Right renal cortex interstitium (tissue), 3 donors: ENCODE data around the gene INPP5D. TPM values are rescaled to one million over a fixed set of nuclear protein-coding genes. Genes with fewer than 3 reads are reported as not detected.
"Not testable (repeated sequence)": the region's sequence is repeated elsewhere in the genome, so short reads cannot be mapped to it uniquely, and the experiment has no call there.

Source experiments
- DNase-seq, 3 donors: peaks; one replicate each; pipeline ENCODE4 v3.0.0-alpha.2; 2013; ENCODE audit warnings: low read depth in 3 of 3, low spot score in 2 of 3
- polyA plus RNA-seq, 3 donors: library from polyadenylated mRNA; unstranded; fragments of 120-200 nt; gene quantifications; one replicate each; pipeline ENCODE4 v1.2.1, GENCODE V29; 2013; ENCODE audit not compliant: insufficient read length in 3 of 3

INPP5D gene
- polyA plus RNA-seq, 3 donors: 6.2 to 6.7 (median 6.5) TPM

DNA sequence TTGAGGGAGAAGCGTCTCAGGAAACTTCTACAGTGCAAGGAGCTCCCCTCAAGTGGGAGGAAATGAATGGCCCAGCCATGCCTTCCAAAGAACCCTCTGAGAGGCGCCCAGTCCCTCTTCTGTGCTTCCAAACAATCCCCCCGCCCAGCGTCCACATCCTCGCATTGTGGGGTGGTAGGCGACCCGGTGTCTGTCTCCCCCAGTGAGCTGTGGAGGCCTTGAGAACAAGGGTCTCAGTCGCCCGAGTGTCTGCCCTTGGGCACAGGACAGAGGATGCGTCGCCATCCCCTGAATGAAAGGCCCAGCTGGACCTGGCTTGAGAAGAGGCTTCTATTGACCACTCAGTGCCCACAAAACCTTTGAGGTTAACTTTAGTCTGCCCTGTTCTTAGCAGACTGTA lies 29.7 kb downstream of the INPP5D start:
- DNase-seq: no peak

DNA sequence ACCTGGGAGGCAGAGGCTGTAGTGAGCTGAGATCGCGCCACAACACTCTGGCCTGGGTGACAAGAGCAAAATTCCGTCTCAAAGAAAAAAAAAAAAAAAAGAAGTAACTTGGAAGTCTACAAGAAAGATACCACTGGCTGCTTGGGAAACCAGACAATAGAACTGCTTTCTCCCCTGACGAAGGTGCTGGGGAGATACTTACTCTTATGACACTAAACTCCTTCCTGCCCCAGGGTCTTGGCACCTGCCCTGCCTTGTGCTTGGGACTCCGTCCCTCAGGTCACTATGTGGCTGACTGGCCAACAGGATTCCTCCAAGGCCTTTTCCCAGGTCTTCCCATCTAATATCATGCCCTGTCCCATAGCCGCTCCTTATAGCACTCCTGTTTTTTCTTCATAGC lies 30.7 kb downstream of the INPP5D start:
- no peak for DNase-seq

DNA sequence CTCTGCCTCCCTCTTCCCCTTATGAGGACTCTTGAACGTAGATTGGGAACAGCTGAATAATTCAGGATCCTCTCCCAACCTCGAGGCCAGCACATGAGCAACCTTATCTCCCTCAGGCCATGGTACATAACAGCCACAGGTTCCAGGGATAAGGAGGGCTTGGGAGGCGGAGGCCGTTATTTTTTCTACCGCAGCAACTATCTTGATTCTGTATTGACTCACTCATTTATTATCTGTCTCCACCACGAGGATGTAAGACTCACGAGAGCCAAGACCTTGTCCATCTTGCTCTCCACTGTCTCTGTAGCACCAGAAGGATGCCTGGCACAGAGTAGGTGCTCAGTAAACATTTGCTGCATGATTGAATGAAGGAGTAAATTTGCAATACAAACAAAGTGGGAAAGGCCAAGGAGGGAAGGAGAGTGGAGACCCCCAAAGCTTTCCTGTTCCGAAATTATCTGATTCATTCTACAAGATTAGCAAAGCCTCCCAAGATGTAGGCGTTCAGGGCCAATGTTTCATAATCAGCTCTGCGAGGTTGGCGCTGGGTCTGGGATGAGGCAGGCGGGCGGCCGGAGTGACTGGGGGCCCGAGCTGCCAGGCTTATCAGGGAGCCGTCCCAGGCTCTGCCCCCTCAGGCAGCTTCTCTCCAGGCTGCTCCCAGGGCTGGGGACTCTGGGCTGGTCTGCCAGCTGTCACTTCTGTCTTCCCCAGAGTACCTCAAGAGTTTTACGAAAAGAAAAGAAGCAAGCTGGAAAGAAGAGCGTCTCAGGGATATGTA lies 31.6 kb downstream of the INPP5D start:
- no peak for DNase-seq

DNA sequence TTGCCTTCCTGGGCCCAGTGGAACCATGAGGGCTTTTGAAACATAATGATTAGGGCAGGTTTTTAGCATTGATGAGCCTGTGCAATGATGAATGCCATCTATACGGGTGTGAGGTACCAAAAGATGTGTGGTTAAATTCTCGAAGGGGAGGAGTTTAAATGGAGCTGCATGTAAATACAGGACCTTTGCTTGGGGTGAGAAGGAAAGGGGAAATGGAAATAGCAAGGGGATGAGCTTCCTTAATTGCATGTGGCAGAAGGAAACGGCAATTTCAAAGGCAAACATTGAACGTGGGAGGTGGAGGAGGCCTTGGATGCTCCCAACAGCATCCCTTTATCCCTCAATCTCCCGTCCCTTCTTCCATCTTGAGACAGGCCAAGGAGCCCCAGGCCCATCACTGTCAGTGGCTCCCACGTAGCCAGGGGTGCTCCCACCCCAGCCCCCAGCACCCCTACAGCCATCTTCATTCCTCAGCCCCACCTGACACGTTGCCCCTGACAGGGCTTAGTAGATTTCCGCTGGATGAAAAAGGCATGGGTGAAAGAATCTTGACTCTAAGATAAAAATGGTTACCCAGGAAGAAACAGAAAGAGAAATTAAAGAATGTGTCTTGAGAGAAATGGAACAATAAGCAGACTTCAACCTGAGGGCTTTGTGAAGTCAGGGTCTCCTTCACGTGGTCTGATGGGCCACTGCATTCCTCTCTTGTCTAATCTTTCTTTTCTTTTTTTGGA lies 32.5 kb downstream of the INPP5D start:
- no peak for DNase-seq

DNA sequence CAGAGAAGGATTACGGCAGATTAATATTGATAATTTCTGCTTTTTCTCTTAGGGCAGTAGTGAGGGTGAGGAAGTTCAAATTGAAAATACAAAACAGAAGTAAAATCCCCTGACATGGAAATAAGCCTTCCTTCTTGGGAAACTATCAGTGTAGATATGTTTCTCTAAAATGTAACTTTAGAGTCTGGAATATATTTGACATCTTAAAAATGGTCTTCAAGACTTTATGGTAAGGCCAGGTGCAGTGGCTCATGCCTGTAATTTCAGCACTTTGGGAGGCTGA lies 33.0 kb downstream of the INPP5D start:
- DNase-seq: no peak

DNA sequence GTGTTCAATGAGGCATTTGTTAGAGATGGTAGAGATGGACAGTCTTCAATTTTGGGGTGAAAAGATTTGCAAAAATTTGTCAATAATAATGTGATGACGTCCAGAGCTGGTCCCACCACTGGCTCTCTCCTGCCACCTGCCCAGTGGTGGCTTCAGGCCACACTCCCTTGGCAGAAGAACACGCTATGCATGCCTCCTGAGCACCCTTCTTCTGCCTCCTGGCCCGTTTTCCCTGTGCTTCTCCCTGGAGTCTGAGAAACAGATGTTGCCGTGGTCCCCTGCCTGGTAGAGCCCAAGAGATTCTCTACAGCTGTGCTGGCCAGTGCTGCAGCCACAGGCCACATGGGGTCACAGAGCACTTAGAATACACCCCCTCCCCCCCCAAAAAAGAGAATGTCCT lies 33.6 kb downstream of the INPP5D start:
- no peak for DNase-seq

DNA sequence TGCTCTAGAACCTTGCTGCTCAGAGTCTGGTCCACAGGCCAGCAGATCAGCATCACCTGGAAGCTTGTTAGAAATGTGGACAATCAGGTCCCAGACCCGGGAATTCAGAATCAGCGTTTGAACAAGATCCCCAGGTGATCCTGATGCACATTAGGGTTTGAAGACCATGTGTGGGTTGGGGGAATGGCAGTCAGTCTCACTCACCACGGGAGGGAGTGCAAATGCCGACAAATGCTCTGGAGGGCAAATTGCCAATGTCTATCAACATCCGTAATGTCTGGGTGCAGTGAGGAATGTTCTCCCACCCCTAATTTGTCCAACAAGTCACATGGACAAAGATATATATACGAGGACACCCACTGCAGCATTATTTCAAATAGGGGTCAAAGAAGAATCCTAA lies 34.5 kb downstream of the INPP5D start:
- DNase-seq: no peak

DNA sequence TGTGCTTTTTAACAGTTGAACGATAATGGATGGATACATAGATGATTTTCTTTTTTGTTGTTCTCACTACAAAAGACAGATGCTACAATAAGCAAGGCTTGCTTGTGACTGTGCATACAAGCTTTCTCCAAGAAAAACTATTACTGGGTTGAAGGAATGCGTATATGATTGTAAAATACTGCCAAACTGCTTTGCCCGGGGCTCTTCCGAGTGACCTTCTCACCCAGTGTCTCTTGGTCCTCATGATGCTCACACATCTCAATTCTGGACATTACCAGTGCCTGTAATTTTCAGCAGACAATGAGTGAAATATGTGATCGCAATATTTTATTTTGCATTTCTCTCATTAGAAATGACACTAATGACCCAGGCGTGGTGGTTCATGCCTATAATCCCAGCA lies 35.9 kb downstream of the INPP5D start:
- no peak for DNase-seq

DNA sequence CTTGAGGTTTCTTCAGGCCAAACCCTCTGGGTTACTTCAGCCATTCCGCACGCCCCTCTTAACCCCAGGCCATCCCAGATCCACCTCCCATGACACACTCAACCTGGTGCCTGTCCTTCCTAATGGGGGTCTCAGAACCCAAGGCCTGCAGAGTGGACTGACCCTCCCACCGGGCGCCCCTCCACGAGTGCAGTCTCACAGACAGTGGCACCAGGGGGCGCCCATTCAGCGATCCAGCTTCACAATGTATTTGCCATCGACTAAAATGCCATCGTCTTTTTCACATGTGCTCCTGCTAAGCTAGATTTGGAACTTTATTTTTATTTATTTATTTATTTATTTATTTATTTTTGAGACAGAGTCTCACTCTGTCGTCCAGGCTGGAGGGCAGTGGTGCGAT lies 38.5 kb downstream of the INPP5D start:
- no peak for DNase-seq

DNA sequence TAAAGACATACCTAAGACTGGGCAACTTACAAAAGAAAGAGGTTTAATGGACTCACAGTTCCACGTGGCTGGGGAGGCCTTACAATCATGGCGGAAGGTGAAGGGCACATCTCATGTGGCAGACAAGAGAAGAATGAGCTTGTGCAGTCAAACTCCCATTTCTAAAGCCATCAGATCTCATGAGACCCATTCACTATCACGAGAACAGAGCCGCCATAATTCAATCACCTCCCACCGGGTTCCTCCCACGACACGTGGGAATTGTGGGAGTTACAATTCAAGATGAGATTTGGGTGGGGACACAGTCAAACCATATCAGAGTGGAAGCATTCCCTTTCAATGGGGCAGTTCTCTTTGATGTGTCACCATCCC lies 39.7 kb downstream of the INPP5D start:
- DNase-seq: not testable (repeated sequence)

DNA sequence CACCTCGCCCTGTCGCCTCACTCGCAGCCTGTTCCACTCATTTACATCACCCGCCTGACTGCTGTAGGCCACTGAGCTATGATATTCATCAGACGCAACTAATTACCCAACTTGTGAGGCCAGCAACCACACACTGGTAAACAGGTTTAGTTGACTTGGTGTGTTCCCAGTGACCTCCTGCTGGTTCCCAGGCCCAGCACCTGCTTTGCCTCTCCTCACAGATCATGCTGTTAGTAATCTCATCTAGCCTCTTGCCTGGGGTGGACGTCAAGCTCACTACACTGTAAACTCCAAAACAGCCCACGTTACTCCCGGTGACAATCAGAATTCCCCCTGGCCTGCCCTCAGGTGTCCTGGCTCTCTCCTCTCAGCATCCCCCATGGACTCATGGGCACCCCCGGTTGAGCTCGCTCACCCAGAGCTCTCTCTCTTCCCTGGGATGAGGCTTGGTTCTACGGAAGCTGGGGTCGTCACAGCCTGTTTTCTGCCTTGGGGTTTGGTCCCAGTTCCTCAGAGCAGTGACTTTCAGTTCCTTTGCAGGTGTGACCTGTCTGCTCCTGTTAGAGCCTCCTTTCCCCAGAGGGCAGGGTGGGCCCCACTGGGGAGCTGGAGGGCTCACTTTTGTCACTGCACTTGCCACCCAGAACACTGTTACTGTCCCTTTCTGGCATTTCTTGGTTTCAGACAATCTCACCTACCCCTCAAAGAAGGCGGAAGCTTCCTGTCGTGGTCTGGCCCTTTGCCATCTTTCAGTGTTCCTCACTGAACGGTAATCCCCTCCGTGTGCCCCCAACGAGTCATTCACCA lies 40.3 kb downstream of the INPP5D start:
- DNase-seq: no peak

DNA sequence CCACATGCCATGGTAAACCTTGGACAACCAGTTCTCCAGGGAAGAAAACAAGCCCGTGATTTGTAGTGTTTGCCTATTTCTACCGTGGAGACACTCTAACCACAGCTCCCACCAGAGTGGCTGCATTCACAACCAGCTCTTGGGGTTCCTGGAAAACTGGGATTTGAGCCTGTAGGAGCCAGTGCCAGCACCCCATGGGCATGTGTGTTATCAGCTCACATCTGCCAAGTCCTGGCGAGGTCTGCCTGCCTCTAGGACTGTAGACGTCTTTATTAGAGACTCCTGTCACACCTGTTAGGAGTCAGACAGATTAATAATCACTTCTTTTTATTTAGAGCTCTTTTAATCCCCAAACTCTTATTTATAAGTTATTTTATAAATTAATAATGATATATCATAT lies 41.0 kb downstream of the INPP5D start:
- DNase-seq: no peak

DNA sequence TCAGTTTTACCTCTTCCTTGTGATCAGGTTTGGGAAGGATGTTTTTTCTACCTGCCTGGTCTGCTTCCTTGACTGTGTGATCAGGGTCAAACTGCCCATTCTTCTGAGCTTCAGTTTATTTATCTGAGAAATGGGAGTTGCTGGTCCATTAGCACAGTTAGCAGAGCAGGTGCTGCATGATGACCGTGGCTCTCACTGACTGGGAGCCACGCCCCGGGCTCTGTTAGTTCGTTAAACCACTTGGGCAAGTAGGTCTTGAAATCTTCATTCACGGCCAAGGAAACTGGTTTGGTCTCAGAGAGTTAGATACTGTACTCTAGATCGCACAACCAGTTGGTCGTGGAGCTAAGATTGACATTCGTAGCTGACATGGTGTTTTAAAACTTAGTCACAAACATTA lies 41.7 kb downstream of the INPP5D start:
- no peak for DNase-seq

DNA sequence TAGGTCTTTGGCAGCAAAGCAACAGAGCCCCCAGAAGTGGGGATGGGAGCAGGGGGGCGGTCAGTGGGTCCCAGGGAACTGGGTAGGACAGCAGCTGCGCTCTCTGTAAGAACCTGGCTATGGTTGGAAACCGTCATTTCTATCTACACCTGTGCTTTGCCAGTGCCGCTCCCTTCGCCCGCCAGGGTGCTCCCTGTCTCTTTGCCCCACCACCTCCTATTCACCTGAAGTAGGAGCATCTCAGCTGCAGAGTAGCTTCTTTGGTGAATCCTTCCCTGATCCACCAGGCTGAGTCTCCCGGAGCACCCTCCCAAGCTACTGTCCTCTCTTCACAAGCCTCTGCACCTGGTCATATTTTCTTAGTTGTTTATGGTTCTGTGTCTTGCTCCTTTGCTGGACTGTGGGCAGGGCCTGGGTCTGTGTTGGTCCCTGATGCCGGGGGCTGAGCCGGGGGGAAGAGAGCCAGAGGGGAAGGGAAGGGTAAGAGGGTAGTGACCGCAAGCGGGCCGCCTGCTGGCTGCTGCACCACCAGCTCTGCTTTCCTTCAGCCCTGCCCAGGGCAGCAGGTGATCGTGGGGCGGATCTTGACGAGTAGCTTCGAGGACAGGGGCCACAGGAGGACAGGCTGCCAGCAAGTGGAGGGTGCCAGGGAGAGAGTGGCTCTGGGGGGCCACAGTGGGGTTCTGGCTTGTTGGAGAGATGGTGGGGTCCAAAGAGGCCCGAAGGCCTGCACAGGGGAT lies 45.2 kb downstream of the INPP5D start:
- DNase-seq: no peak

DNA sequence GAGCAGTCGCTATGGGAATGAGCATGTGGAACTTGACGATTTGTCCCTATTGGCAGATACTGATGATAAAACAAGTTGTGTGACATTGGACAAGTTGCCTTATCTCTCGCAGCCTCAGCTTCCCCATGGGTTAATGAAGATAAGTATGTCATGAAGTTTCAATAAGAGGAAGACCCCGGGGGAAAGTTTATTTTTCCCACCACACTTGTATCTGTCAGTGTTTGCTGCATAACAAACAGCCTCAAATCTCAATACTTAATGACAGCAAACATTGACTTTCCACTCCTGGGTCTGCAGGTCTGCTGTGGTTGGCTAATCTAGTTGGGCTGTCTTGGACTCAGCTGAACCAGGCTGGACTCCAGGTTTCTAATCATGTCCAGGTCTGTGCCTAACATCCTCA lies 45.8 kb downstream of the INPP5D start:
- no peak for DNase-seq

DNA sequence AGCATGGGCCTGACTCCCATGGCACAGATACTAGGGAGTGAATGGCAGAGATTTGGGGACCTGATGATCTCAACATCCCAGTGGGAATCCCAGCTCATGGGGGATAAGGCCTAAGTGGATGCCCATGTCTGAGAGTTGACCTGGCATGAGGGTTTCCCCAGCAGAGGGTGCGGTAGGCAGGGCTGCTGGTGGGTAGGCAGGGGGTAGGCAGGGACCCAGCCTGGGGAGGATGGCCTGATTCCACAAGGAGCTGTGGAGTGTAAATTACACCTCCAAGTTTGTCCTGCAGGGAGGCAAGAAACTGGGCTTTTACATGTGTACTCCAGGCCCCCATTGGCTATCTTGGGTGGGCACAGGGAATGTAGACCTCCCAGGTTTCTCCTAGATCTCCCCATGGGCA lies 46.9 kb downstream of the INPP5D start:
- DNase-seq: no peak

DNA sequence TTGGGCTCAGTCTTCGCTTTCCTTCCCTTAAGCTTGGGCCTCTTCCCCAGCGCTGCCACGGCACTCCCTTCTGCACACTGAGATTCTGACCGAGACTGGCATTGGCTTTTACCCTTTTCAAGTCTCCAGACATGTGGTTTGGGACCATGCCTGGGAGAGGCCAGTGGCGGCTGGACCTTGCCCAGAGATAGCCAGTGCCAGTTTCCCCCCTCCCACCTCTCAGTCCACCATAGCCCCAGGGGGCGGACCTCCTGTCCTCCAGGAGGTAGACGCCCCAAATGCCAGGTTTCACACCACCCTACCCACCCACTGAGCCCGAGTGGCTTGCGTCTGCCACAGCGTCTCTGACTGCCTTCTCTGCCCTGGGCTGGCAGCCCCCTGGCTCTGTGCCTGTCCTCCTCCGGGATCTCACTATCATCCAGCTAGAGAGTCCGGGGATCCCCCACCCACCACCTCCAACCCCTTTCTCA lies 47.7 kb downstream of the INPP5D start:
- DNase-seq: no peak

DNA sequence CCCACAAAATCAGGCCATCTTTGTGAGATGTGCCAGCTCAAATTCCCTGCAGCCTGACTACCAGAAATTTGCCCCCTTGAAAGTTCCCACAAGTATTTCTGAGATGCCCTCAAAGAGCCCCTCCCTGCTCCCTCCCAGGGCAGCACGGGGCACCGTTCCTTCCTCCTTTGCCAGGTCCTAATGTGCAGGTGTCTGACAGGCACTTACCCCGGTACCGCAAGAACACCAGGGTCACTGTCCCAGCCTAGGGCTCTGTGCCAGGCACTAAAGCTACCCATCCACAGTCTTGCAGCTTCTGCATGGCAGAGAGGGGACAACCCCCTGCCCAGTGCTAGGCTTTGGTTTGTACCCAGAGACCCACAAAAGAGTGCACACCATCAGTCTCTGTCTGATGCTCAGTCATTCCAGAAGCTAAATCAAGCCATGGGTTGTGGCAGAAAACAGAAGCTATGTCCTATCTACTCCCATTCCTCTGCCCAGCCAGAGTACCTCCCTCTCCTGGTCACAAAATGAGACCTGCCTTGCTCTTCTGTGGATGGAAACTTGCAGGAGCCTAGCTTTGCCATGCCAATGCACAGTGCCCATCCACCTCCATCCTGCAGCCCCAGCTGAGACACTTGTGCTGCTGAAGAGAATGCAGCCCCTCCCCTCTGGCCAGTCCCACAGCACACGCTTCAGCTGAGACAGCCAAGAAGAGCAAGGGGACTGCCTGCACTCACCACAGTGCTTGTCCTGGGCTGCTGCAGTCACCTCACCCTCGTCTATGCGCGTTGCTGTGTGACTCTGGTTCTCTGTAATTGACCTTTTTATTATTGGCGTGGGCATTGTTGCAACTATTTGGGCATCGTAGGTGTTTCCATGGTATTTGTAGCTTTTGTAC lies 48.7 kb downstream of the INPP5D start:
- no peak for DNase-seq

DNA sequence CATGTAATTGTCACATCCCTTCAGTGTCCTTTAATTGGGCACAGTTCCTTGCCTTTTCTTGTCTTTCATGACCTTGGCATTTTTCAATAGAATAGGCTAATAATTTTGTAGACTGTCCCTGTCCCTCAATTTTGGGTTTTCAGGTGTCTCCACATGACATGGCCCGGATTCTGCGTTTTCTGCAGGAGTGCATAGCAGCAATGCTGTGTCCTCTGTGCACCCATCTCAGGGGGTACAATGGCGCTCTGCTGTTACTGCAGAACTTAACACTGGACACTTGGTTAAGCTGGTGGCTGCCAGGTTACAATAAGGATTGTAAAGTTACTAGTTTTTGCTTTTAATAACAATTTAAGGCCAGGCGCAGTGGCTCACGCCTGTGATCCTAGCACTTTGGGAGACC lies 51.3 kb downstream of the INPP5D start:
- DNase-seq: no peak

DNA sequence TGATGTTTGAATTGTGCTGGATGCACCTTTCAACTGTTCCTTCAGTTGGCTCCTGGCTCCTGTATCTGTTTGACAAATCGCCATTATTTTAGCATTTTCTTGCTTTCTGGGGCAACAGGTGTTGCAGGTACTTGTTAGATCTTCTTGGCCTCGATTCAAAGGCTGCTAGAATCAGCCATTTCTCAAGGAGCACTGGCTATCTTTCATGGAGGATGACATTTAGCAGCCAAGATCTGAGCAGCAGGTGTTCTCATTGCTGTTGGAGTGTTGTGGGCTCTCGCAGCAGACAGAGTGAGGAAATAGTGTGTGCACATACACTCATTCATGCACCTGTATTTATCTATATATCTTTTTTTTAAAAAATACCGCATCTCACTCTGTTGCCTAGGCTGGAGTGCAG lies 52.2 kb downstream of the INPP5D start:
- DNase-seq: no peak
